Fibroblast of gingiva (primary cell): ENCODE data around the gene RPL12.
A peak's percentile ranks its signal among the peaks of the same experiment; 100 is the strongest.

Experiments
- DNase-seq: peaks from one replicate; pipeline ENCODE4 v3.0.0-alpha.2; 2011; ENCODE audit warnings: low read depth

RPL12 gene

DNA sequence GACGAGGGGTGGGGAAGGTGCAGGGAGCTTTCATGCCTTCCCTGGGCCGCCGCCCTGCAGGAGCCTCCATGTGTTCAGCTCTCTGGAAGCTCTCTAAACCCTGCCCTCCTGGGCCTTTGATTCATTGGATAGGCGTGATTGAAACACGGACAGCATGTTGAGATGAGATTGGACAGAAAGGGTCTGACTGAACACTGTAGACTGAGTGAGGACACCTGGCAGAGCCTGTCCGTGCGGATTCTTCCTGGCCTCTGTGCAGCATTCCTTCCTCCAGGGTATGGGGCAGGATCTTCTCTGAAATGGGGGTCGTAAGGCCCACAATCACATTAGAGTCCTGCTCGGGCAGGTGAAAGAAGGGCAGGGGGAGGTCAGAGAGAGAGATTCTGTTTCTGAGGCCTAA lies 12.8 kb downstream of the RPL12 start:
- no peak for DNase-seq

DNA sequence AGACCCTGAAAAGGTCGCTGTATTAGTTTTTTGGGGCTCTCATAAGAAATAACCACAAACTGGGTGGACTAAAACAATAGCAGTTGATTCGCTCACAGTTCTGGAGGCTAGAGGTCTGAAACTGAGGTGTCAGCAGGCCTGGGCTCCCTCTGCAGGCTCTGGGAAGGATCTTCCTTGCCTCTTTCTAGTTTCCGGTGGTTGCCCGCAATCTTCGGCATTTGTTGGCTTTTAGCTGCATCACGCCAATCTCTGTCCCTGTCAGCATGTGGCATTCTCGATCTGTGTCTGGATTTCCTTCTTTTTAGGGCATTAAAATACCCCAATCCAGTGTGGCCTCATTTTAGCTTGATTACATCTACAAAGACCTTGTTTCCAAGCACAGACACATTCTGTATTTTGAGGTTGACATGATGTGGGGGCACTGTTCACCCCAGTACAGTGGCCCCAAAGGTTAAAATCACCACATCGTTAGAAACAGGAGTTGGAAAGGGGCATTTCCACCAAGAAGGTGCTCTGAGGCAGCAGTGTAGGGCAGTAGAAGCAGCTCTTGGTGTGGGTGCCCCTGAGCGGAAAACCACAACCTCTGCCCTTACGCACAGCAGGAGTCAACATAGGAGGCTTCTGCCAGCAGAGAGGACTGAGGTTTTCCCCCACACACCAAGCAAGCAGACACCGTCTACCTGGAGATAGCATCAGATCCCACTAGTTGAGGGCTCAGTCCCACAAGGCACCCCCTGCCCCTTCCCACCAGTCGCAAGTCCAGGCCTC lies 13.5 kb downstream of the RPL12 start:
- DNase-seq: no peak

DNA sequence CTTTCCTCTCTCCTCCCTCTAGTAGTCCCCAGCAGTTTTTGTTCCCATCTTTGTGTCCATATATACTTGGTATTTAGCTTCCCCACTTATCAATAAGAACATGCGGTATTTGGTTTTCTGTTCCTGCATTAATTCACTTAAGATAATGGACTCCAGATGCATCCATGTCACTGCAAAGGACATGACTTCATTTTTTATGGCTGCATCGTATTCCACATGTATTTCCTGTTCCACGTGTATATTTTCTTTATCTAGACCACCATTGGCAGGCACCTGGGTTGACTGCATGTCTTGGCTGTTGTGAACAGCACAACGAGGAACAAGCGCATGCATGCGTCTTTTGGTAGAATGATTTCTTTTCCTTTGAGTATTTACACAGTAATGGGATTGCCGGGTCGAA lies 20.8 kb downstream of the RPL12 start:
- DNase-seq: no peak

DNA sequence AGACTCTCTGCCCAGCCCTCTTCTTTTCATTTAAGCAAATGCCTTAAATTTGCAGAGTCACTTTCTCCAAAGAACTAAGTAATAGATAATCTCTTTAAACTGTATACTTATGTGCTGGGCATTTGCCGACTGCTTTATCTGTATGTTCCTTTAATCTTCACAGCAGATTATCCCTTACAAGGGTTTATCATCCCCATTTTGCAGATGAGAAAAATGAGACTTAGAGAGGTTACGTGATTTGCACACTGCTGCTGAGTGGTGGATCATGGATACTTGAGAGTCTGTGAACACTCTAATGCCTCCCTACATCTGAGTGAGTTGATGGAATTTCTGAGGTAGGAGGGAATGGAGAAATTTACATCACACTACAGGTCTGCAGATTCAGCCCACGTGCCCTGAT lies 22.9 kb downstream of the RPL12 start:
- no peak for DNase-seq

DNA sequence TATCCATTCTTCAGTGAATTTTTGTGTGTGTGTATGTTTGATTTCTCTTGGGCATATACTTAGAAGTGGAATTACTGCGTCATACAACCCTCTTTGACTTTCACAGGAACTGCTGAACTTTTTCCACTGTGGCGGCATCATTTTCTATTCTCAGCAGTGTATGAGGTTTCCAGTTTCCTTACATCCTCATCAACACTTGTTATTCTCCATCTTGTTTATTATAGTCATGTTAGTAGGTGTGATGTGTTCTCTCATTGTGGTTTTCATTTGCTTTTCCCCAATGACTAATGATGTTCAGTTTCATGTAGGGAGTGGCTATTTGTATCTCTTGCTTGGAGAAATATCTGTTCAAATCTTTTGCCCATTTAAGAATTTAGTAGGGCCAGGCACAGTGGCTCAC lies 24.4 kb downstream of the RPL12 start:
- DNase-seq: no peak

DNA sequence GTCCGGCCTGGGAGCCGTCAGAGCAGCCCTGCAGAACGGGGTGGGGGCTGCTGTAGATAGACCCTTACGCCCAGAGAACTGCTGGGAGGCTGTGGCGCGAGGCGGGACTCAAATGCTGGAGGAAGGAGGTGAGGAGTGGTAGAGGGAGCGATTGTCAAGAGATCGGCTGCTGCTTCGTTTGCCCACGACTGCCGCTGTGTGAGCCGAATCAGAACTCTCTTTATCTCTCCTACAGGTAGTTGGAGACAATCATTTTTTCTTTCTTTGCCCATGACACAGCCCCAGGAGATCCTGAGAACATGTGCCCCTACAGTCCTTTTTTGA lies 26.6 kb downstream of the RPL12 start:
- DNase-seq: no peak

DNA sequence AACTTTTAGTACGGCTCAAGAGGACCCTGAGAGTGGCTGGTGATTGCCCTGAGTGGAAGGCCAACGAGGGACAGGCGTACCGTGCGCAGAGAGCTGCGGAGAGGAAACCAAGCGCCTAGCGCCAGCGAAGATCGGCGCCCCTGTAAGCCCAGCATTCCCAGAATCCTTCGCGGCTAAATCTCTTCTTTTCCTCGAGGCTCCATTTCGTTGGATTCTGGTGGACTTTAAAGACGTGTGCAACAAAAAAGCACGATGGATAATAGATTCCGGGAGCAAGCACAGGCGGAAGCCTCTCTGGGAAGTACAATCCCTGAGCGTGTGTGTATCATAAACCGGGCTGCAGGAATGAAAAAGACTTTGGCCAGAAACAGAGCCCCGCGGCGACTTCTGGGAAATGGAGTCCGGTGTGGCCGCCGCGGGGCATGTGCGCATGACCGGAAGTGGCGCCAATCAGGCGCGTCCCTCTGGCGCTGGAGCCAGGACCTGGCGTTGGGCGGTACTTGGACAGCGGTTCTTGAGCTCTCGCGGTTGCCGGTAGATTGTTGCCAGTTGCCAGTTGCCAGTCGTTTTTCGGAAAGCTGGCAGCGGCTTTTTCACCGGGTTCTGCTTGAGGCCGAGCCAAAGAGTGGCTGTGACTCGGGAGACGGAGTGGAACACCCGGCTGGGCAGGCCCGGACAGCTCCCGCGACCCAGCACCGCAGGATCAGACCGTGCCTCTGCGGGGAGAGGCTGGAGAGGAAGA lies 27.1 kb downstream of the RPL12 start, which contains the start of gene ZNF79:
ZNF79 (plus strand) TSS at position 449 of the 742 bp plus-strand sequence. CDS start 406 bp downstream, outside the sequence.
- DNase-seq: peak; percentile 91

DNA sequence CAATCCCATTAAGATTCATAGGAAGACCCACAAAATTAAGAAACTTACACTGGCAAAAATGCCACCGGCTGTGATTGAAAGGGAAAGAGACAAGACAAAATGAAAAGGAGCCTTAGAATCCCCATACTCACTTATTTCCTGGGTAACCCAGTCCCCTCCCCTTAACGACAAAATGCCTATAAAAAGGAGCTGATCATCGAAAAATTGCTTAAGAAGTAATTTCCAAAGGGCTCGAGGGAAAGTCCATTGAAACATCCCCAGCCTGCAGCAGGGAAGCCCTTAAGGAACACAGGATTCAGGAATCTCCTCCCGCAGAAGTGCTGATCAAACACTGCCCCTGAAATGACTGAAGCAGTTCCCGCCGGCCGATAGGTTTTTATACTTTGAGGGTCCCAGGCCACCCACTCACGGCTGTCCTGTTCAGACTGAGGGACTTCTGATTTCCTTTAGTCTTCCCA lies 27.7 kb downstream of the RPL12 start:
- no peak for DNase-seq

DNA sequence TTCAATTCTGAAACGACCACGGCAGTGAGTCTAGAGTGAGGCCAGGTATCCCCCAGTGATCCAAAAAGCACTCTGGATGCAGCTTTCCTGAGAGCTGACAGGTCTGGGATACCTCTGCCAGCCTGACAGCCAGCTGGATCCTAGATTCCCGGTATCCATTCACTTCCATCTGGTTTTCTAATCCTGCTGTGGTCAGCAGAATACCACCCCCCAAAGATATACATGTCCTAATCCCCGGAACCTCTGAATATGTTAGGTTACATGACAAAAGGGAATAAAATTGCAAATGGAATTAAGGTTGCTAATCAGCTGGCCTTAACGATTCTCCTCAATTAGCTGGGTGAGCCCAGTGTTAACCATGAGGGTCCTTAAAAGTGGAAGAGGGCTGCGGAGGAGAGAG lies 28.4 kb downstream of the RPL12 start:
- no peak for DNase-seq

DNA sequence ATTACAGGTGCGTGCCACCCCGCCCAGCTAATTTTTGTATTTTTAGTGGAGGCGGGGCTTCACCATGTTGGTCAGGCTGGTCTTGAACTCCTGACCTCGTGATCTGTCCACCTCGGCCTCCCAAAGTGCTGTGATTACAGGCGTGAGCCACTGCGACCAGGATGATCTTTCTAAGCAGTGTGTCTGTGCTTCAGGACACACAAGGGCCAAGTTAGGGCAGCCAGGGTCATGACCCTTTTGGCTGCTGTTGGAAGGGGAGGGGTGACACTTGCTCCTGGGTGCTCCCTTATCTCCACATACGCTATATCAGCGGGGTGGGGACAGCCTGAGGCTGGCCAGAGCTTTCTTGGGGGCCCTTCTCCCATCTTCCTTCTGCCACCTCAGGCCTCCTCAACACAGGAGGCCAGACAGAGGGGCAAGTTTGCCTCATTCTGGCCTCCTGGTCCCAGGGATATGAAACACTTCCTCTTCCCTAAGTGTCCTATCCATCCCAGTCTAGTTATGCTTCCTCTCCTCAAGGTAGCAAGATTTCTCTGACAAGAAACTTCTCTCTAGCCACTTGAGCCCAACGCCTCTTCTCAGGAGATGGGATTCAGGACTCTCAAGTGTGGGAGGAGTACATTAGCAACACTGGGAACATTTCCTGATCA lies 28.9 kb downstream of the RPL12 start:
- DNase-seq: no peak

DNA sequence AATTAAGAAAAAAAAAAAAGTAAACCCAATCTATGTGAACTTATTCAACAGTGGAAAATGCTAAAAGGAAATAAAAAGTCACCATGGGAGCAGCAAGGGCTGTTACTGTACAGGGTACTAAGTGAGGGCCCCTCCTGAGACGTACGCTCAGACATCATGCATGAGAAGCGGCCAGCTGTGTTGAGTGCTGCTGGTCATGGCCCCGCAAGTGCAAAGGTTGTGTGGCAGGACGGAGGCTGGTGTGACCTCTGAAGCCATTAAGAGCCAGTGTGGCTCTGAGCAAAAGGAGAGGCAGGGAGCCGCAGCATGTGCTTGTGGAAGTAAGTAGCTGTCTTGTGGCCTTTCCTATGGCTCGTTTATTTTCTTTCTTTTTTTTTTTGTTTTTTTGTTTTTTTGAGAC lies 30.1 kb downstream of the RPL12 start:
- DNase-seq: no peak

DNA sequence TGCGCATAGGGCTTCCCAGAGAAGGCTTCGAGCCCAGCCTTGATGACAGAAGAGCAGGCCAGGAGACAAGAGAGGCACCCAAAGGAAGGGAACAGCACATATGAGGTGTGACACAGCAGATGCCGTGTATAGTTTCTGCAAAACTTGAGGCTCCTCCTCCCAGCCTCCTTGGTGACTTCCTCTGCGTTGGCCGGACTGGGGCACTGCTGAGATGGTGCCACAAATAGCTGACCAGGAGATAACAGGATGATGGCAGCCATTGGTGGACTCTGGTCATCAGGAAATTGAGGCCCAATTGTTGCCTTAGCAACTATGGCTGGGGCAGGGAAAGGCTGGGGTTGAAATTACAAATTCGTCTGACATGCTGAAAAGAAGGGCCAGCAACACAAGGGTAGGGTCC lies 31.9 kb downstream of the RPL12 start:
- no peak for DNase-seq

DNA sequence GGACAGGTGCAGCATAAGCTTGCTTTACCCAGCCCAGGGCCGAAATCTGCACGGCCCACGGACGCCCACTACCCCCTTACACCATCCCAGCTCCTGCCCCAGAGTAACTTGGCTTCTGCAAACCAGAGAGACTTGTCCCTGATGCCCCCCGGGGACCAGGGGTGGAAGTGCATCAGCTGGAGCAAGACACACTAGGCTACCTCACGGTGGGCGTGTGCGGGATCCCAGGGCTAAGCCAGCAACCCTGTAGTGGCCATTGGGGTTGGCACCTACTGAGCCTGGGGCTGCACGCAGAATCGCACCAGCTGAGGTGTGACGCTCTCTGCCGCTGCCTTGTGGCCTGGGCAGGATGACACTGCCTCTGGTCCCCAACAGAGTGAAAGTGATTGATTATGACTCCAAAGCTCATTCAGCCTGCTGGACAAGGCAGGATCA lies 33.2 kb downstream of the RPL12 start:
- DNase-seq: no peak

DNA sequence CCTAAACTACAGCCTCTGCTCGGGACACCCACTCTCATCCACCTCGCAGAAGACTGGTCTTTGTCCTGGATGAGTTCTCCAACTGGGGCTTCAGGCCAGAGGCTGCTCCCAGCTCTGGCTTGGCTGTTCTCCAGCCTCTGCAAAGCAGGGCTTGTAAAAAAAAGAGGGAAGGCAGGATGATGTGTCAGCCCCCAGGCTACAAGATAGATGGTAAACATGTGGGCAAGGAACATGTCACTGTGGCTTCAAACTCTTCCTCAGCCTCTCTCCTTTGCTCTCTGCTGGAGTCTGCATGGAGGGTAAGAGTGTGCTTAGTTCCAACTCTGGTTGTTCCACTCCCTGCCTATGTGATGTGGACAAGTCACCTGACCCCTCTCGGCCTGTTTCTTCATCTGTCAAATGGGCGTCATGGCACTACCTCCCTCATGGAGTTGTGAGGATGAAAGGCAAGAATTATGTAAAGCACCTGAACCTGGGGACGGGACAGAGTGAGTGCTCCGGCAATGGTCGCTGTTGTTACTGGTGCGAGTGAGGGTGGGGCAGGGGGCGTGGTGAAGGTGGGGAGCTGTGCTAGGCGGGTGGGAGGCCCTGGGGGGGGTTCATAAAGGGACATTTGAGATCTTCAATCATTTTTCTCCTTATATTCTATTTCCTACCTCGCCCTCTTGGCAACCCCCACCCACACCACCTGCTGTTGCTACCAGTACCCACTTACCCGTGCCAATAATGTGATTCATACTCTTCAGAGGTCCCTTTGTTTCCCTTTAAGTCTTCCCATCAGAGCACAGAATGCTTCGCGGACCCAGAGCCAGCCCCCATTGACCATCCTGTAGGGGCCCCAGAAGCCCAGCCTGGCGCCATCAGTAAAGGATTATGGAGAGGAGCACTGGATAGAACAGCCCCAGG lies 33.8 kb downstream of the RPL12 start:
- peak; percentile 41 for DNase-seq

DNA sequence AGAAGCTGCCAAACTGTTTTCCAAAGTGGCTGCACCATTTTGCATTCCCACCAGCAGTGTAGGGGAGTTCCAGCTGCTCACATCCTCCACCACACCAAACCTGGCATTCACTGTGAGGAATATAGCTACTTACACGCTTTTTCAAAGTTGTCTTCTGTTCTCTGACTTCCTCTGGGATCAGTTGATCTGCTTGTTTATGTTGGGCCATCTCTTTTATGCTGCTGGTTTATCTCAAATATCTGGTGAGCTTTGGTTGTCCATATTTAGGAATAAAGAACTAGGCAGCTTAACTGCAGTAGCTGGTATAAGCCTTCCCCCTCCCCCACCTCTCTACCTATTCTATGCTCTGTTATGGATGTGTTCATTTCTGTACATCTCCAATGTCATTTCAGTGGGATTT lies 35.5 kb downstream of the RPL12 start:
- DNase-seq: no peak

DNA sequence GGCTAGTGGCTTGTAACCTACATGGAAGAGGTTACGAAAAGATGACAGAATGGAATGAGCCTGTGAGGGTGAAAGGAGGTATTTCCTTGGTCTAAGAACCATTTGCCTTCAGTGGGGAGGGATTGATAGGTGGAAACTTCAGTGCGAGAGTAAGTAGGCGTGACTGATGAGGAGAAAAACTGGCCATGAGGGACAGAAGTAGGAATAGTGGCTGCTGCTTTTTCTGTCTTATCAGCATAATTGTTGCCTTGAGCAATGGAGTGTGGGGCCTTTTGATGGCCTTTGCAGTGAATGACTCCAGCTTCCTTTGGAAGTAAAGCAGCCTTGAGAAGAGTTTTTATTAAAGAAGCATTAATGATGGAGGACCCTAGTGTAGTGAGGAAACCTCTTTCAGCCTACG lies 36.1 kb downstream of the RPL12 start:
- DNase-seq: no peak

DNA sequence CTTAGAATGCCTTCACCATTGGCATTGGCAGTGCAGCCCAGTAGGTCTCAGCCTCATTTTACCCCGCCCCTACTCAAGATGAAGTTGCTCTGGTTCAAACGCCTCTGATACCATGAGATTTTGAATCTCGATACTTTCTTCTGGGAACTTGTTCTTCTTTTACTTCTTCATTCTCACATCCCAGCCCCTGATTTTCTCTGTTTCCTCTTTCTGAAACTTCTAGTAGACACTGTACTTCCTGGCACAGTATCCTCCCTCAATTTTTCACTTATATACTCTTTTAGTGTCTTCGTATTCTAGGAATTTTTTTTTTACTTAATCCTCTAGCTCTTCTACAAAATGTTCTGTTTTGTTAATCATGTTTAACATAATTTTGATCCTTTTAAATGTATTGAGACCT lies 40.1 kb downstream of the RPL12 start:
- no peak for DNase-seq

DNA sequence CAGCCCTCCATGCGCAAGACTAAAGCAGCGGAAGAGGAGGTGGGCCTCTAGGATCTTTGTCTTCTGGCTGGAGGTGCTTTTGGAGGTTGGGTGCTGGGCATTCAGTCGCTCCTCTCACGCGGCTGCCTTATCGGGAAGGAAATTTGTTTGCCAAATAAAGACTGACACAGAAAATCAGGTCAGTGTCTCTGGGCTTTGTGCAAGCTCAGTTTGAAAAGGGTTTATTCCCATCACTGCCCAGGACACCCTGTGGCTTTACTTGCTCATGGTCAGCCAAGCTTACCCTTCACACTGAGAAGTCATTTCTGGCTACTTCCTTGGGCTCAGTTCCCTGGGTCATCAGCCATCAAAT lies 43.7 kb downstream of the RPL12 start:
- no peak for DNase-seq

DNA sequence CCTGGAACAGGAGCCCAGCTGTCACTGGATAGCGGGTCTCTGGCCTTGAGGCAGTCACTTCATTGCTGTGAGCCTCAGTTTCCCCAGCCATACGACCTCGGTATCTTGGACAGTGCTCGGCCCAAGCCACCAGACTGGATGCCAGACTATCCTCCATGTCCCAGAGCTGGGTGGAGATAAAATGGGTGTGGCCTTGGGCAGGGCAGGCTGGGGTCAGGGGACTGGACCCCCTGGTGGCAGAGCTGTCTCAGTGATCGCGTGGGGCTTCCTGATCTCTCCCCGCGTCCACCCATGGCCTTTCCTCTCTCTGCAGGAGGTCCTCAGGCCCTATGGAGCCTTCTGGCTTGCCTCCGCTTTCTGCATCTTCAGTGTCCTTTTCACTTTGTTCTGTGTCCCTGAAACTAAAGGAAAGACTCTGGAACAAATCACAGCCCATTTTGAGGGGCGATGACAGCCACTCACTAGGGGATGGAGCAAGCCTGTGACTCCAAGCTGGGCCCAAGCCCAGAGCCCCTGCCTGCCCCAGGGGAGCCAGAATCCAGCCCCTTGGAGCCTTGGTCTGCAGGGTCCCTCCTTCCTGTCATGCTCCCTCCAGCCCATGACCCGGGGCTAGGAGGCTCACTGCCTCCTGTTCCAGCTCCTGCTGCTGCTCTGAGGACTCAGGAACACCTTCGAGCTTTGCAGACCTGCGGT lies 44.3 kb downstream of the RPL12 start:
- DNase-seq: no peak

DNA sequence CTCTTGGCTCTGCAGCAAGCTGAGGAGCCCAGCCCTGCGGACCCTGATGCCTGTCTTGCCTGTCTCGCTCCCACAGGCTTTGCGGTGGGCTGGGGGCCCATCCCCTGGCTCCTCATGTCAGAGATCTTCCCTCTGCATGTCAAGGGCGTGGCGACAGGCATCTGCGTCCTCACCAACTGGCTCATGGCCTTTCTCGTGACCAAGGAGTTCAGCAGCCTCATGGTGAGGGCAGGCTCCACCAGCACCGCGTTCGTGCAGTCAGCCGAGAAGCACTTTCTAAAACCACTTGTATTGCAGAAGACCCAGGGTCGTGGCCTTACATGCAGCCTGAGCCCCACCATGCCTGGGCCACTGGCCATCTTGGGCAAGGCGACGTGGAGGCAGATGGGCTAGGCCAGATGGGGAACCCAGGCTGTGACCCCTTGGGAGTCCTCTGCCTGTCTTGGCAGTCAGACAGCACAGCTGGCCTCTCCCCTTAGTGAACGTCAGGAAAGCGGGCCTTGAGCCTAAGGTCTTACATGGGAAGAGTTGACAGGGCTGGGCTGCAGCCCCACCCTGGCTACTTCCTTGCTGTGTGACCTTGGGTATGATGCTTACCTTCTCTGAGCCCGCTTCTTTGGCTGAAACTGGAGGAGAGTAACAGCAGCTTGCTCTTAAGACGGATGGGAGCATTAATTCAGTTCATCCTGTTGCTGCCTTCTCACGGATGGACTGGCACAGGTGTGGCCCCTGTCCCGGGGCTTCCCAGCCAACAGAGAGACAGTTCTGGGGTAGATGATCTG lies 45.7 kb downstream of the RPL12 start:
- no peak for DNase-seq

DNA sequence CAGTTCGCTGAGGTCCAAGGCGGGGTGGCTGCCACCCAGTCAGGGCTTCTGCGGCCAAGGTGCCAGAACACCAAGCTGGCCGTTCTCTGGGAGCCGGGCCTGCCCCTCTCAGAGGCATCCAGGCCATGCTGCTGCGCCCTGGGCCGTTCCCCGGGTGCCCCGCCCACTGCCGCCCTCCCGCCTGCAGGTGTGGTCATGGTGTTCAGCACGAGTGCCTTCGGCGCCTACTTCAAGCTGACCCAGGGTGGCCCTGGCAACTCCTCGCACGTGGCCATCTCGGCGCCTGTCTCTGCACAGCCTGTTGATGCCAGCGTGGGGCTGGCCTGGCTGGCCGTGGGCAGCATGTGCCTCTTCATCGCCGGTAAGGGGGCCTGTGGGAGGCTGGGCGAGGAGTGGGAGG lies 46.6 kb downstream of the RPL12 start:
- no peak for DNase-seq
